ENCODE results near the gene MEGF6.

The MEGF6 gene

GRCh38 chr1:3450202-3450863 is 161.0 kb downstream of the MEGF6 start:
- DNase-seq: no peak

GRCh38 chr1:3444736-3445135 is 166.6 kb downstream of the MEGF6 start:
- peak in 12 of 58 donors; percentile 14 to 56 (median 28) for DNase-seq

- no peak for DNase-seq
Observed at GRCh38 chr1:3444298-3444697, 167.0 kb downstream of the MEGF6 start.

- peak in 12 of 58 donors; percentile 16 to 71 (median 36) for DNase-seq
Observed at GRCh38 chr1:3443807-3444206, 167.5 kb downstream of the MEGF6 start.

GRCh38 chr1:3442901-3443300 is 168.4 kb downstream of the MEGF6 start:
- DNase-seq: no peak

GRCh38 chr1:3442331-3442730 is 169.0 kb downstream of the MEGF6 start:
- DNase-seq: peak in 1 of 58 donors; percentile 38

GRCh38 chr1:3441880-3442279 is 169.4 kb downstream of the MEGF6 start:
- DNase-seq: no peak

GRCh38 chr1:3441410-3441847 is 169.9 kb downstream of the MEGF6 start:
- DNase-seq: peak in 33 of 58 donors; percentile 19 to 84 (median 45)

GRCh38 chr1:3440711-3441409 is 170.4 kb downstream of the MEGF6 start:
- no peak for DNase-seq

- DNase-seq: no peak
Observed at GRCh38 chr1:3440300-3440681, 171.0 kb downstream of the MEGF6 start.
